Measurements from ENCODE around the gene KRTAP4-11.
"Not testable (repeated sequence)": the region's sequence is repeated elsewhere in the genome, so short reads cannot be mapped to it uniquely, and the experiment has no call there.

Gene KRTAP4-11

GRCh38 chr17:41123292-41123990 lies 5.3 kb upstream of the KRTAP4-11 start:
- H3K27me3 ChIP-seq (ENCODE audit: control insufficient read depth, insufficient read depth, low read length); H3K4me1 ChIP-seq (ENCODE audit: control insufficient read depth, insufficient read depth, low read length); H3K4me2 ChIP-seq (ENCODE audit: low read length); H3K36me3 ChIP-seq (ENCODE audit: insufficient read depth, low read length); H3K9ac ChIP-seq (ENCODE audit: low read depth, low read length); H3K9me3 ChIP-seq (replicated peaks; ENCODE audit: low read length); H3K4me3 ChIP-seq (ENCODE audit: low read length): not testable (repeated sequence)

GRCh38 chr17:41121742-41122141 lies 3.6 kb upstream of the KRTAP4-11 start:
- Histone ChIP-seq H3K9ac (ENCODE audit: low read depth, low read length) (no peak overlapping the region), H3K4me1 (ENCODE audit: control insufficient read depth, insufficient read depth, low read length) (peaks cover 4% of the 10 kb centered on the region), H3K9me3 (replicated peaks; ENCODE audit: low read length) (no peaks in the 10 kb centered on the region), H3K4me2 (ENCODE audit: low read length) (no peak overlapping the region), H3K4me3 (ENCODE audit: low read length) (no peak overlapping the region), H3K36me3 (ENCODE audit: insufficient read depth, low read length) (no peaks in the 10 kb centered on the region), H3K27me3 (ENCODE audit: control insufficient read depth, insufficient read depth, low read length) (no peaks in the 10 kb centered on the region)

- H3K4me1 ChIP-seq (ENCODE audit: control insufficient read depth, insufficient read depth, low read length); H3K9ac ChIP-seq (ENCODE audit: low read depth, low read length); H3K36me3 ChIP-seq (ENCODE audit: insufficient read depth, low read length); H3K9me3 ChIP-seq (replicated peaks; ENCODE audit: low read length); H3K27me3 ChIP-seq (ENCODE audit: control insufficient read depth, insufficient read depth, low read length); H3K4me3 ChIP-seq (ENCODE audit: low read length); H3K4me2 ChIP-seq (ENCODE audit: low read length): not testable (repeated sequence)
Observed at GRCh38 chr17:41119696-41120690, 1.8 kb upstream of the KRTAP4-11 start.

- no peaks in the 10 kb centered on the region for H3K27me3 ChIP-seq (ENCODE audit: control insufficient read depth, insufficient read depth, low read length)
Observed at GRCh38 chr17:41118721-41119120, 548 bp upstream of the KRTAP4-11 start.

GRCh38 chr17:41116297-41116696 lies 1.9 kb downstream of the KRTAP4-11 start:
- H3K4me2 ChIP-seq (ENCODE audit: low read length), result no peak overlapping the region
- H3K9me3 ChIP-seq (replicated peaks; ENCODE audit: low read length), result peaks cover 3% of the 10 kb centered on the region
- H3K9ac ChIP-seq (ENCODE audit: low read depth, low read length), result no peak overlapping the region
- no peaks in the 10 kb centered on the region for H3K36me3 ChIP-seq (ENCODE audit: insufficient read depth, low read length)
- no peak overlapping the region for H3K4me3 ChIP-seq (ENCODE audit: low read length)
- H3K27me3 ChIP-seq (ENCODE audit: control insufficient read depth, insufficient read depth, low read length), result no peaks in the 10 kb centered on the region
- no peaks in the 10 kb centered on the region for H3K4me1 ChIP-seq (ENCODE audit: control insufficient read depth, insufficient read depth, low read length)

More at GRCh38 chr17:41118721-41119120, 548 bp upstream of the KRTAP4-11 start:
- Histone ChIP-seq H3K4me3 (ENCODE audit: low read length) (no peak overlapping the region), H3K36me3 (ENCODE audit: insufficient read depth, low read length) (no peaks in the 10 kb centered on the region), H3K9me3 (replicated peaks; ENCODE audit: low read length) (no peaks in the 10 kb centered on the region), H3K4me1 (ENCODE audit: control insufficient read depth, insufficient read depth, low read length) (no peaks in the 10 kb centered on the region), H3K4me2 (ENCODE audit: low read length) (no peak overlapping the region), H3K9ac (ENCODE audit: low read depth, low read length) (no peak overlapping the region)

- H3K4me3 ChIP-seq (ENCODE audit: low read length), result no peak overlapping the region
- H3K4me1 ChIP-seq (ENCODE audit: control insufficient read depth, insufficient read depth, low read length), result peaks cover 5% of the 10 kb centered on the region
- peaks cover 3% of the 10 kb centered on the region for H3K9me3 ChIP-seq (replicated peaks; ENCODE audit: low read length)
- H3K9ac ChIP-seq (ENCODE audit: low read depth, low read length), result peak overlapping the region; percentile 3
- H3K4me2 ChIP-seq (ENCODE audit: low read length), result no peak overlapping the region
- H3K36me3 ChIP-seq (ENCODE audit: insufficient read depth, low read length), result no peaks in the 10 kb centered on the region
- no peaks in the 10 kb centered on the region for H3K27me3 ChIP-seq (ENCODE audit: control insufficient read depth, insufficient read depth, low read length)
Observed at GRCh38 chr17:41111151-41111885, 6.9 kb downstream of the KRTAP4-11 start.

- not testable (repeated sequence) for H3K9me3 ChIP-seq (replicated peaks; ENCODE audit: low read length); H3K4me3 ChIP-seq (ENCODE audit: low read length); H3K36me3 ChIP-seq (ENCODE audit: insufficient read depth, low read length); H3K27me3 ChIP-seq (ENCODE audit: control insufficient read depth, insufficient read depth, low read length); H3K4me2 ChIP-seq (ENCODE audit: low read length)
- peak overlapping the region; percentile 18 for H3K9ac ChIP-seq (ENCODE audit: low read depth, low read length)
- peaks cover 19% of the 10 kb centered on the region for H3K4me1 ChIP-seq (ENCODE audit: control insufficient read depth, insufficient read depth, low read length)
Observed at GRCh38 chr17:41108728-41109386, 9.3 kb downstream of the KRTAP4-11 start.

GRCh38 chr17:41107941-41108450 lies 10.2 kb downstream of the KRTAP4-11 start:
- no peaks in the 10 kb centered on the region for H3K36me3 ChIP-seq (ENCODE audit: insufficient read depth, low read length)
- H3K4me1 ChIP-seq (ENCODE audit: control insufficient read depth, insufficient read depth, low read length), result peaks cover 23% of the 10 kb centered on the region
- no peak overlapping the region for H3K4me2 ChIP-seq (ENCODE audit: low read length)
- H3K9me3 ChIP-seq (replicated peaks; ENCODE audit: low read length), result peaks cover under 1% of the 10 kb centered on the region
- H3K9ac ChIP-seq (ENCODE audit: low read depth, low read length), result peak overlapping the region; percentile 18
- no peaks in the 10 kb centered on the region for H3K27me3 ChIP-seq (ENCODE audit: control insufficient read depth, insufficient read depth, low read length)
- no peak overlapping the region for H3K4me3 ChIP-seq (ENCODE audit: low read length)

GRCh38 chr17:41105347-41105746 lies 12.8 kb downstream of the KRTAP4-11 start, which contains the start of gene KRTAP4-9:
KRTAP4-9 (plus strand) TSS chr17:41105389; CDS start chr17:41105389, 0 bp downstream.
- Histone ChIP-seq H3K4me1 (ENCODE audit: control insufficient read depth, insufficient read depth, low read length) (peaks cover 25% of the 10 kb centered on the region), H3K4me2 (ENCODE audit: low read length) (peak within 1 kb of the TSS; percentile 39), H3K9ac (ENCODE audit: low read depth, low read length) (peak within 1 kb of the TSS; percentile 44)
- not testable (repeated sequence) for H3K4me3 ChIP-seq (ENCODE audit: low read length); H3K27me3 ChIP-seq (ENCODE audit: control insufficient read depth, insufficient read depth, low read length); H3K9me3 ChIP-seq (replicated peaks; ENCODE audit: low read length); H3K36me3 ChIP-seq (ENCODE audit: insufficient read depth, low read length)

- H3K4me2 ChIP-seq (ENCODE audit: low read length), result peak overlapping the region; percentile 39
- H3K36me3 ChIP-seq (ENCODE audit: insufficient read depth, low read length); H3K4me3 ChIP-seq (ENCODE audit: low read length); H3K27me3 ChIP-seq (ENCODE audit: control insufficient read depth, insufficient read depth, low read length); H3K9me3 ChIP-seq (replicated peaks; ENCODE audit: low read length): not testable (repeated sequence)
- peak overlapping the region; percentile 44 for H3K9ac ChIP-seq (ENCODE audit: low read depth, low read length)
- H3K4me1 ChIP-seq (ENCODE audit: control insufficient read depth, insufficient read depth, low read length), result peaks cover 26% of the 10 kb centered on the region
Observed at GRCh38 chr17:41104386-41105038, 13.7 kb downstream of the KRTAP4-11 start.

All from skeletal muscle satellite cell (primary cell).